MCF 10A (cell line): ENCODE measurements around the gene HSPBAP1. TPM values are rescaled to one million over a fixed set of nuclear protein-coding genes. Genes with fewer than 3 reads are reported as not detected.
"Not testable (repeated sequence)": the region's sequence is repeated elsewhere in the genome, so short reads cannot be mapped to it uniquely, and the experiment has no call there.

Experiments used
- BruUV-seq: library from RNA; stranded (reverse); fragments of 400-500 nt; replicated peaks from 2 replicates; lab custom pipeline; 2021; lab: Mats Ljungman, UMichigan
- CTCF ChIA-PET: fragments of 300-600 bp; sonication (Branson Sonifier 250); formaldehyde crosslinking; extraction: SDS; loops from one replicate; lab custom pipeline; 2021; ENCODE audit warnings: antibody characterized with exemption, inconsistent platforms; lab: Yijun Ruan, JAX
- POLR2A ChIA-PET: fragments of 300-600, 350-650 bp; sonication (Branson Sonifier 250); formaldehyde crosslinking; extraction: SDS; loops from one replicate; lab custom pipeline; 2020; ENCODE audit warnings: antibody characterized with exemption, inconsistent platforms; lab: Yijun Ruan, JAX
- DNase-seq: peaks from one replicate; pipeline ENCODE4 v3.0.0-alpha.2; 2018; ENCODE audit not compliant: unreplicated experiment
- H3K27ac Mint-ChIP-seq: one replicate; pipeline ENCODE4 v1.8.0; 2022; ENCODE audit warnings: mild to moderate bottlenecking, low read depth, mixed read lengths; ENCODE audit not compliant: unreplicated experiment
- H3K27me3 Mint-ChIP-seq: one replicate; pipeline ENCODE4 v1.8.0; 2022; ENCODE audit warnings: mixed read lengths; ENCODE audit not compliant: insufficient read depth, unreplicated experiment
- H3K36me3 Mint-ChIP-seq: one replicate; pipeline ENCODE4 v1.8.0; 2022; ENCODE audit warnings: mild to moderate bottlenecking, moderate library complexity, mixed read lengths; ENCODE audit not compliant: insufficient read depth, unreplicated experiment
- H3K4me1 Mint-ChIP-seq: one replicate; pipeline ENCODE4 v1.8.0; 2022; ENCODE audit warnings: mixed read lengths; ENCODE audit not compliant: insufficient read depth, unreplicated experiment
- H3K4me3 Mint-ChIP-seq: one replicate; pipeline ENCODE4 v1.8.0; 2022; ENCODE audit warnings: mild to moderate bottlenecking, moderate library complexity, mixed read lengths; ENCODE audit not compliant: unreplicated experiment
- H3K9me3 Mint-ChIP-seq: one replicate; pipeline ENCODE4 v1.8.0; 2022; ENCODE audit warnings: mixed read lengths; ENCODE audit not compliant: unreplicated experiment
- CTCF ChIP-seq: fragments of 200-600 bp; IDR thresholded peaks from one replicate; pipeline ENCODE4 v1.8.0; 2022; ENCODE audit warnings: antibody characterized with exemption, mild to moderate bottlenecking; ENCODE audit not compliant: unreplicated experiment
- intact Hi-C: fragments of 100-400 bp; cut with micrococcal nuclease; formaldehyde crosslinking; loops from 2 replicates; pipeline ENCODE4 v1.14.1; 2022
- total RNA-seq: library from RNA; stranded (reverse); gene quantifications from 2 replicates; pipeline ENCODE4 v1.2.3, GENCODE V29; 2022

Gene HSPBAP1
- total RNA-seq, 1 experiment from 2014 or later: 11.3 TPM

- H3K27me3 Mint-ChIP-seq: no peaks in the 10 kb centered on the region
- BruUV-seq: no TSS peak
- TF ChIP-seq CTCF: no peak
- H3K4me1 Mint-ChIP-seq: no peaks in the 10 kb centered on the region
- H3K4me3 Mint-ChIP-seq: no peak overlapping the region
- H3K27ac Mint-ChIP-seq: peak overlapping the region; percentile 31
- H3K9me3 Mint-ChIP-seq: no peaks in the 10 kb centered on the region
- CTCF ChIA-PET: interaction anchor here (0.6 to 1.4 kb wide), 8 partner anchors 15 to 272 kb away, joined by 3 to 5 read pairs (median 3); no protein-coding TSS in a partner anchor
- no peak for DNase-seq
- POLR2A ChIA-PET: no interaction called here
- intact Hi-C loops: no loop called here
- H3K36me3 Mint-ChIP-seq: peaks cover 27% of the 10 kb centered on the region
Measured at GRCh38 chr3:122758877-122759560, 34.6 kb downstream of the HSPBAP1 start.

- H3K9me3 Mint-ChIP-seq: no peaks in the 10 kb centered on the region
- POLR2A ChIA-PET: interaction anchor here (0.6 to 1.5 kb wide), 8 partner anchors 10 to 446 kb away, joined by 3 to 8 read pairs (median 3); partner anchors contain the start of genes HSPBAP1 and SEC22A
- no peaks in the 10 kb centered on the region for H3K27me3 Mint-ChIP-seq
- H3K4me1 Mint-ChIP-seq: no peaks in the 10 kb centered on the region
- CTCF ChIA-PET: interaction anchor here (0.5 to 1.4 kb wide), 26 partner anchors 10 to 308 kb away, joined by 3 to 12 read pairs (median 4); partner anchors contain the start of genes HSPBAP1 and SEMA5B
- no peak overlapping the region for H3K27ac Mint-ChIP-seq
- H3K36me3 Mint-ChIP-seq: peaks cover 36% of the 10 kb centered on the region
- no peak for DNase-seq
- no peak overlapping the region for H3K4me3 Mint-ChIP-seq
- TF ChIP-seq CTCF: no peak
- intact Hi-C loops: loop anchor here (1.0 to 2.0 kb wide), 3 partner anchors 39 to 273 kb away; partner anchors contain the start of gene SLC49A4
- no TSS peak for BruUV-seq
Measured at GRCh38 chr3:122755491-122755890, 38.1 kb downstream of the HSPBAP1 start.

GRCh38 chr3:122754929-122755328, 38.7 kb downstream of the HSPBAP1 start:
- Mint-ChIP-seq H3K27me3 (no peaks in the 10 kb centered on the region), H3K4me3 (no peak overlapping the region), H3K4me1 (no peaks in the 10 kb centered on the region), H3K27ac (no peak overlapping the region), H3K36me3 (peaks cover 36% of the 10 kb centered on the region), H3K9me3 (no peaks in the 10 kb centered on the region)
- CTCF ChIA-PET: interaction anchor here (0.5 to 1.4 kb wide), 25 partner anchors 10 to 309 kb away, joined by 3 to 12 read pairs (median 4); partner anchors contain the start of genes HSPBAP1 and SEMA5B
- no TSS peak for BruUV-seq
- DNase-seq: peak; percentile 74
- intact Hi-C loops: loop anchor here (1.0 to 2.0 kb wide), 3 partner anchors 40 to 273 kb away; partner anchors contain the start of gene SLC49A4
- TF ChIP-seq CTCF: peak; percentile 64
- POLR2A ChIA-PET: interaction anchor here (0.6 to 1.5 kb wide), 9 partner anchors 10 to 447 kb away, joined by 3 to 8 read pairs (median 3); partner anchors contain the start of genes HSPBAP1 and SEC22A

- TF ChIP-seq CTCF: no peak
- BruUV-seq: no TSS peak
- CTCF ChIA-PET: interaction anchor here (1.1 kb wide), 1 partner anchor 20 kb away, joined by 4 read pairs; no protein-coding TSS in a partner anchor
- H3K9me3 Mint-ChIP-seq: no peaks in the 10 kb centered on the region
- POLR2A ChIA-PET: no interaction called here
- no peak overlapping the region for H3K4me3 Mint-ChIP-seq
- no peak overlapping the region for H3K27ac Mint-ChIP-seq
- intact Hi-C loops: no loop called here
- no peaks in the 10 kb centered on the region for H3K27me3 Mint-ChIP-seq
- peaks cover 16% of the 10 kb centered on the region for H3K36me3 Mint-ChIP-seq
- DNase-seq: no peak
- peaks cover 7% of the 10 kb centered on the region for H3K4me1 Mint-ChIP-seq
Measured at GRCh38 chr3:122748347-122748746, 45.3 kb downstream of the HSPBAP1 start.

GRCh38 chr3:122747295-122747694, 46.3 kb downstream of the HSPBAP1 start:
- H3K27me3 Mint-ChIP-seq, H3K4me3 Mint-ChIP-seq, CTCF ChIA-PET, H3K27ac Mint-ChIP-seq, BruUV-seq, H3K9me3 Mint-ChIP-seq, DNase-seq, H3K4me1 Mint-ChIP-seq, H3K36me3 Mint-ChIP-seq, POLR2A ChIA-PET, intact Hi-C loops: not testable (repeated sequence)
